OCI-LY3 (cell line): Measurements from ENCODE around the gene PEX16.

Experiments
- CTCF ChIP-seq: fragments of 200-600, 300-600 bp; sonication (generic); IDR thresholded peaks from 2 replicates; pipeline ENCODE4 v1.5.1; 2014; ENCODE audit warnings: antibody characterized with exemption, low read length, low read depth
- EZH2phosphoT487 ChIP-seq: fragments of 200-600 bp; shearing (Covaris generic); IDR thresholded peaks from 2 replicates; pipeline ENCODE4 v1.6.1; 2018; ENCODE audit warnings: antibody characterized with exemption, mixed run types, low read depth

- no peak for TF ChIP-seq CTCF
- TF ChIP-seq EZH2phosphoT487, result no peak
These were observed 28.1 kb downstream of the PEX16 start for GRCh38 chr11:45889555-45889954.
